ENCODE data around the gene CALN1. TPM values are rescaled to one million over a fixed set of nuclear protein-coding genes. Genes with fewer than 3 reads are reported as not detected.

CALN1 gene
- total and polyA plus RNA-seq, 2 of the 8 experiments (the other 6 are each of a cell fraction or from before 2014, with no cell fraction given), result 6.4 to 15.2 TPM

- POLR2A ChIA-PET (ENCODE audit: partially characterized antibody), result no interaction called here
- CTCF ChIA-PET (ENCODE audit: partially characterized antibody), result interaction anchor here (0.6 to 1.5 kb wide), 4 partner anchors 11 to 82 kb away, joined by 3 to 6 read pairs (median 3); no protein-coding TSS in a partner anchor
These were observed 4.7 kb upstream of the CALN1 start for GRCh38 chr7:72416846-72417245.

More at GRCh38 chr7:72416846-72417245, 4.7 kb upstream of the CALN1 start:
- Histone ChIP-seq H3K14ac (ENCODE audit: insufficient read length) (no peak overlapping the region), H3K27me3 (replicated peaks in 1 of 4; ENCODE audit: control insufficient read depth in 3 of 4, extremely low read depth in 1 of 4, insufficient read depth in 3 of 4, low read length in 3 of 4) (no peaks in the 10 kb centered on the region), H2AK5ac (ENCODE audit: low read depth, low read length) (no peak overlapping the region), H3K79me2 (ENCODE audit: control insufficient read depth in 1 of 2, insufficient read depth in 2 of 2, low read length in 2 of 2) (no peaks in the 10 kb centered on the region), H3K79me1 (ENCODE audit: low read depth, low read length) (no peaks in the 10 kb centered on the region), H2BK5ac (ENCODE audit: low read depth, low read length) (no peak overlapping the region), H2BK120ac (replicated peaks; ENCODE audit: low read depth, low read length) (no peak overlapping the region), H3K56ac (replicated peaks; ENCODE audit: insufficient read length, low read depth, low read length) (no peak overlapping the region), H3K9ac (replicated peaks in 1 of 4; ENCODE audit: extremely low read depth in 1 of 4, low read depth in 3 of 4, low read length in 3 of 4) (no peak overlapping the region), H3K4me1 (replicated peaks in 1 of 4; ENCODE audit: control insufficient read depth in 3 of 4, insufficient read depth in 4 of 4, low read length in 3 of 4) (peaks cover 0 to 3% (median 1%) of the 10 kb centered on the region in 4 experiments; a peak in 2 of 7 replicates), H4K20me1 (replicated peaks in 1 of 2; ENCODE audit: control insufficient read depth in 1 of 2, insufficient read depth in 2 of 2, low read length in 2 of 2) (peaks cover 0 to 3% of the 10 kb centered on the region in 2 experiments), H4K91ac (replicated peaks; ENCODE audit: insufficient read length, low read length) (no peak overlapping the region), H2AFZ (ENCODE audit: low read length) (no peak overlapping the region), H3K23me2 (ENCODE audit: low read depth, low read length) (peaks cover 6% of the 10 kb centered on the region; the same call in 1 of the 2 replicates), H3K4ac (replicated peaks; ENCODE audit: insufficient read length, low read depth, low read length) (no peak overlapping the region), H3K27ac (ENCODE audit: low read depth, low read length) (no peak overlapping the region), H2BK12ac (ENCODE audit: low read depth, low read length) (0 out of 2 replicates have a peak overlapping the region, but pooled peaks have one; percentile 27), H2BK15ac (ENCODE audit: low read length) (no peak overlapping the region), H3K9me3 (ENCODE audit: insufficient read depth in 2 of 2, low read depth in 1 of 2, low read length in 1 of 2) (peaks cover 0 to 5% of the 10 kb centered on the region in 2 experiments; a peak in 1 of 4 replicates), H3K18ac (ENCODE audit: extremely low read depth, low read length) (no peak overlapping the region), H2BK20ac (ENCODE audit: low read length) (no peak overlapping the region), H3K4me3 (ENCODE audit: extremely low read depth in 1 of 4, insufficient read depth in 2 of 4, low read depth in 3 of 4, low read length in 4 of 4) (no peak overlapping the region), H3K23ac (ENCODE audit: insufficient read length) (no peak overlapping the region), H4K5ac (ENCODE audit: insufficient read length, low read depth, low read length) (no peak overlapping the region), H4K8ac (ENCODE audit: extremely low read depth, insufficient read depth, low read length) (no peak overlapping the region), H3K36me3 (ENCODE audit: control insufficient read depth in 2 of 4, insufficient read depth in 4 of 4, low read length in 3 of 4) (no peaks in the 10 kb centered on the region), H3K4me2 (ENCODE audit: insufficient read depth in 1 of 2, low read depth in 2 of 2, low read length in 2 of 2) (no peak overlapping the region)
- DNase-seq (ENCODE audit: low read depth in 1 of 2, low spot score in 2 of 2) (no peak), FAIRE-seq (no peak)
- 85% methylated on average over 8 of the region's 8 CpGs; no CpG with 5 or more reads in 1 of the 2 experiments for WGBS, 2 experiments (ENCODE audit: extremely low coverage in 1 of 2, insufficient coverage in 1 of 2, insufficient read length in 1 of 2, insufficient replicate concordance in 2 of 2, low coverage in 1 of 2, low lambda C conversion rate in 2 of 2, missing lambda C conversion rate in 1 of 2)
- TF ChIP-seq SP1 (IDR thresholded peaks at IDR 0.05; ENCODE audit: low read depth, low read length) (no peak), TAF7 (optimal IDR thresholded peaks at IDR 0.05; ENCODE audit: borderline replicate concordance, low read depth, low read length) (no peak), SIX5 (IDR thresholded peaks at IDR 0.05; ENCODE audit: low read depth, low read length) (no peak), YY1 (IDR thresholded peaks at IDR 0.05; ENCODE audit: low read depth, low read length) (no peak), CTBP2 (IDR thresholded peaks at IDR 0.05; ENCODE audit: borderline replicate concordance, insufficient read depth, insufficient read length, low read length) (no peak), RBBP5 (IDR thresholded peaks at IDR 0.05; ENCODE audit: borderline replicate concordance, low read depth, low read length) (no peak), MAX (IDR thresholded peaks at IDR 0.05) (no peak), CHD2 (IDR thresholded peaks at IDR 0.05; ENCODE audit: low read length) (no peak), ATF3 (IDR thresholded peaks at IDR 0.05; ENCODE audit: insufficient read depth, low read depth, low read length) (no peak)

Measured in H1 (cell line).